GM18907 (cell line): Measurements from ENCODE around the gene PDE9A.
"Not testable (repeated sequence)": the region's sequence is repeated elsewhere in the genome, so short reads cannot be mapped to it uniquely, and the experiment has no call there.

Experiments
- ATAC-seq: cut with Tn5 transposase; IDR thresholded peaks from one replicate; pipeline ENCODE4 v1.9.1; 2021; ENCODE audit warnings: mild to moderate bottlenecking, moderate library complexity; ENCODE audit not compliant: unreplicated experiment

PDE9A gene

GRCh38 chr21:42653231-42654061 lies at the start of gene PDE9A:
PDE9A (plus strand) TSS chr21:42653621; CDS start chr21:42653815, 194 bp downstream.
- no peak for ATAC-seq

DNA sequence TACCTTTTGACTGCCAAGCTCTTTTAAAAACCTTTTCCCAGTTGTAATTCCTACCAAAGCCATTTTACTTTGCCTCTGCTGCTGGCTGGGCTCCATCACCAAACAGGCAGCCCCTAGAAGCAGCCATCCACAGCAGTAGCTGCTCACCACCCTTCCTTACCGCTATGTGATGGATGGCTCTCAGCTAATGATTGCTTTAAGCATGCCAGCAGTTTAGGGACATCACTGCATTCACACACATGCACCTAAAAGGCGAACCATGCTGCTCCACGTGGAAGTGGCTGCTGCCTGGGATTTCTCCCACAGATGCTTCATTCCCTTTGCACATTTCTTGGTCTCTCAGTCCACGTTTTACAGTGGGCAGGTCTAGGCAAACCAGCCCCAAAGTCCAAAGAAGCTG lies 46.3 kb upstream of the PDE9A start:
- ATAC-seq = no peak

DNA sequence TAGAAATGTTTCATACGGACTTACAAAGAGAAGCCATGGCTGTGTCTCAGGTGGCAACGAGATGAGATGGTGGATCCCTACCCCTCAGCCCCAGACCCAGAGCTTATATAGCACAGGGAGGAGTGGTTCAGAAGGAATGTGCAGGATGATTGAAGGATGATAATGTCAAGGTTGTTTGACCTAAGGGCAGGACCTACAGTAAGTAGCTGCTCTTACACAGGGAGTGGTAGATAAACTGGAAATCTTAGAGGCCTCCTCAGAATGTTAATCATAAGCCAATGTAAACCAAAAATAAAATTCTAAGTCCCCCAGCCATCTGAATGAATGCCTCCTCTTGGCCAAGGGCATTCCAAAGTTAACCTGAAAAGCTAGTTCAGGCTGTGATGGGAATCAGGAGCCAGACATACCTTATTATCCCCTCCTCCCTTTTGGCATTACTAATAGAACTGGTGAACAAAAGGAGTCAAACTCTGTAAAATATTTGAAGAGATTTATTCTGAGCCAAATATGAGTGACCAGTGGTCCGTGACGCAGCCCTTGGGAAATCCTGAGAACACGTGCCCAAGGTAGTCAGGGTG lies 45.8 kb upstream of the PDE9A start:
- ATAC-seq = no peak

DNA sequence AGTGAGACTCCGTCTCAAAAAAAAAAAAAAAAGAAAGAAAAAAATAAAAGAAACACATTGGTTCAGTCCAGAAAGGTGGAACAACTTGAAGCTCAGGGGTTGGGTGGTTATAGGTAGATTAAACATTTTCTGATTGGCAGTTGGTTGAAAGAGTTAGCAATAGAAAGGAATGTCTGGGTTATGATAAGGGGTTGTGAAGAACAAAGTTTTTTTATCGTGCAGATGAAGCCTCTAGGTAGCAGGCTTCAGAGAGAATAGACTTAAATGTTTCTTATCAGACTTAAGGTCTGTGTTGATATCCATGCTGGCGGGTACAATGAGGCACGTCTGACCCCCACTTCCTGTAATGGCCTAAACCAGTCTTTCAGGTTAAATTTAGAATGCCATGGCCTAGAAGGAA lies 45.0 kb upstream of the PDE9A start:
- ATAC-seq = no peak

GRCh38 chr21:42609811-42610210 lies 43.6 kb upstream of the PDE9A start:
- ATAC-seq = no peak

- ATAC-seq = no peak
These were observed 41.6 kb upstream of the PDE9A start for GRCh38 chr21:42611852-42612251.

GRCh38 chr21:42612390-42612789 lies 41.0 kb upstream of the PDE9A start:
- no peak for ATAC-seq

- no peak for ATAC-seq
These were observed 39.7 kb upstream of the PDE9A start for GRCh38 chr21:42613756-42614155.

- ATAC-seq = no peak
These were observed 39.0 kb upstream of the PDE9A start for GRCh38 chr21:42614396-42614795.

- no peak for ATAC-seq
These were observed 38.5 kb upstream of the PDE9A start for GRCh38 chr21:42614811-42615351.

GRCh38 chr21:42615377-42615776 lies 38.0 kb upstream of the PDE9A start:
- ATAC-seq = not testable (repeated sequence)

- no peak for ATAC-seq
These were observed 37.5 kb upstream of the PDE9A start for GRCh38 chr21:42615924-42616323.

- no peak for ATAC-seq
These were observed 37.0 kb upstream of the PDE9A start for GRCh38 chr21:42616446-42616845.

- no peak for ATAC-seq
These were observed 36.5 kb upstream of the PDE9A start for GRCh38 chr21:42616941-42617340.

- no peak for ATAC-seq
These were observed 35.9 kb upstream of the PDE9A start for GRCh38 chr21:42617486-42617885.

- ATAC-seq = no peak
These were observed 34.7 kb upstream of the PDE9A start for GRCh38 chr21:42618707-42619102.

- no peak for ATAC-seq
These were observed 34.3 kb upstream of the PDE9A start for GRCh38 chr21:42619166-42619565.

- no peak for ATAC-seq
These were observed 33.6 kb upstream of the PDE9A start for GRCh38 chr21:42619841-42620240.

DNA sequence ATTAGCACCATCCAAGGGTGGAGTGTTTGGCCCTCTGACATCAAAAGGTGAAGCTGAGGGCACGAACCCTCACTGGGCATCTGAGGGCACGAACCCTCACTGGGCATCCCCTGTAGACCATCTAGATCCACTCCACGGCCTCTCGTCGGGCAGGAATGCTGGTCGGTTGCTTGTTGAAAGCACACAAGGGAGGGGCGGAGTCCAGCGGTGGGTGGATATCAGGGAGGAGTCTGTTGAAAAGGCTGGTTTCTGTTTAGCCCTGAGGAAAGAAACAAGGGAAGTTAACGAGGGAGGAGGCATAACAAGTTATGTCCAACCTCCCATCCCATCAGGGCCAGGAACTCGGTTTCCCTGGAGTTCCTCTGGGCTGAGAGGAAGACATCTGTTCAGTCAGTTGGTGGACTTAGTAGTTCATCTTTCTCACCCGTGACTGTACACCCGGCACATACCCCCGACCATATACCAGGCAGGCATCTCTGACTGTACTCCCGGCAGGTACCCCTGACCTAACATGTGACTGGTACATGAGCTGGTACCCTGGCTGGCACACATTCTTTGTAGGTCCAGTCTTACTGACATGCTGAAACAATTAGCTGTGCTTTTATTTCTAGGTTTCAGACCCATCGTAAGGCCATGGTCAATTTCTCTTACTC lies 32.1 kb upstream of the PDE9A start:
- no peak for ATAC-seq

- ATAC-seq = no peak
These were observed 31.6 kb upstream of the PDE9A start for GRCh38 chr21:42621819-42622177.

DNA sequence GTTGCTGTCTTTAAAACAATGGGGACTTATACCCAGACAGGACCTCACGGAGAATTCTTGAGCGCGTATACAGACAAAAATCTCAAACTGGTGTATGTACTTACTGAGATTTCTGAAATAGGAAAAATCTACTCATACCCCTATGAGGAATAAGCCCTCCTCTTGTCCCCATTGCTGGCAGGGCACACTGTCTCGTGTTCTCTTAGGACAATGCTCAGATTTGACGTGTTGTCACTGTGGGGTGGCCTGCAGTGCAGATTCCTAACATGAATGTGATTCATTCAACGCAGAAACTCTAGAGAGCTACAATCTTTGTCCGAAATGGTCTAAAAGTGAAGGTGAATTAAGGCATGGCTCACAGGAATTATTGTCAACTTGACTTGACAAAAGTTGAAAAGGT lies 31.1 kb upstream of the PDE9A start:
- no peak for ATAC-seq

DNA sequence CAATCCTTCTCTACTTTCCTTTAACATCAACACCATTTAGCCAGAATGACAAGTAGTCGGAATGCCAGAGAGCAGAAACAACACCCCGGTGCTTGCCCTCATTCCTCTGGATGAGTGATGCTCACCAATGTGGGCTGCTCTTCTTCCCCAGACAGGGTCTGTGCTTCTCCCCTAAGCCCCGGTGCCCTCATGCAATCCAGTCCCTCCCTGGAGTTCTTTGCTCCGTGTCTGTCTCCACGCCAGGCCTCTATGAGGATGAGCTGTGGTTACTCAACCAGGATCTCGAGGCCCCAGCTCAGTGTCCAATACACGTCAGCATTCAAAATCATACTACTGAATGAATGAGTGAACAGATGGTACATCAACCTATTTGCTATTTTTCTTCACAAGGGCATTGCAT lies 29.7 kb upstream of the PDE9A start:
- ATAC-seq = no peak
